GM12878 (cell line): ENCODE data around the gene POLR3K. TPM values are rescaled to one million over a fixed set of nuclear protein-coding genes. Genes with fewer than 3 reads are reported as not detected.
"Not testable (repeated sequence)": the region's sequence is repeated elsewhere in the genome, so short reads cannot be mapped to it uniquely, and the experiment has no call there.

Source experiments
- ATAC-seq: fragments of 200-7000 bp; cut with Tn5 transposase; 3 replicates; pipeline ENCODE4 v1.9.1; 2020; ENCODE audit warnings: mild to moderate bottlenecking, moderate library complexity
- BruUV-seq: library from RNA; stranded (reverse); fragments of 400-500 nt; replicated peaks from 2 replicates; lab custom pipeline; 2021; lab: Mats Ljungman, UMichigan
- CTCF ChIA-PET: fragments of 300-600 bp; sonication (Branson Sonifier 250); formaldehyde crosslinking; extraction: SDS; loops from one replicate; lab custom pipeline; 2021; ENCODE audit warnings: inconsistent platforms; lab: Yijun Ruan, JAX
- POLR2A ChIA-PET: fragments of 350-600 bp; formaldehyde crosslinking; extraction: SDS; loops from one replicate; lab custom pipeline; 2021; ENCODE audit warnings: inconsistent platforms; lab: Charles Lee
- RAD21 ChIA-PET: fragments of 300-600 bp; sonication (Branson Sonifier 250); formaldehyde crosslinking; loops from one replicate; lab custom pipeline; 2023; ENCODE audit warnings: antibody characterized with exemption; ENCODE audit not compliant: unreplicated experiment; lab: Charles Lee
- SMC1A ChIA-PET: fragments of 300-600 bp; sonication (Branson Sonifier 250); formaldehyde crosslinking; loops from one replicate; lab custom pipeline; 2023; ENCODE audit not compliant: unreplicated experiment, uncharacterized antibody; lab: Charles Lee
- DNase-seq: peaks from one replicate; pipeline ENCODE4 v3.0.0-alpha.2; 2011; ENCODE audit warnings: low read depth, low spot score
- FAIRE-seq: peaks from 3 replicates; lab custom pipeline; 2011; peaks lifted over from hg19 to GRCh38; lab: Jason Lieb, UNC
- H2AFZ ChIP-seq: 2 replicates; pipeline ENCODE4 v1.6.0; 2011; ENCODE audit warnings: low read depth, low read length, control low read depth; ENCODE audit not compliant: control insufficient read depth
- H3K27ac ChIP-seq: 2 replicates; pipeline ENCODE4 v1.5.1; 2011; ENCODE audit warnings: control low read depth; ENCODE audit not compliant: control insufficient read depth, insufficient read depth
- H3K27me3 ChIP-seq, 2 experiments: replicated peaks in 1 of 2; 2 replicates each; pipeline versions ENCODE4 v1.6.0 to v1.6.1; 2011; ENCODE audit warnings: low read length in 1 of 2; ENCODE audit not compliant: control insufficient read depth in 2 of 2, insufficient read depth in 2 of 2
- H3K36me3 ChIP-seq, 2 experiments: 2 replicates each; pipeline ENCODE4 v1.5.1; 2011; ENCODE audit warnings: low read length in 1 of 2; ENCODE audit not compliant: control insufficient read depth in 2 of 2, insufficient read depth in 2 of 2
- H3K4me1 ChIP-seq: 2 replicates; pipeline ENCODE4 v1.6.1; 2011; ENCODE audit warnings: mild to moderate bottlenecking, low read length, moderate library complexity, mixed read lengths; ENCODE audit not compliant: control insufficient read depth, insufficient read depth
- H3K4me2 ChIP-seq: 2 replicates; pipeline ENCODE4 v1.6.0; 2011; ENCODE audit warnings: control low read depth; ENCODE audit not compliant: control insufficient read depth, insufficient read depth
- H3K4me3 ChIP-seq: fragments of 200-600 bp; sonication (generic); 2 replicates; pipeline ENCODE4 v1.5.1; 2016
- H3K79me2 ChIP-seq: 2 replicates; pipeline ENCODE4 v1.6.0; 2011; ENCODE audit warnings: low read length; ENCODE audit not compliant: control insufficient read depth, insufficient read depth
- H3K9ac ChIP-seq: 2 replicates; pipeline ENCODE4 v1.8.0; 2011; ENCODE audit warnings: low read length, control low read depth, mixed read lengths; ENCODE audit not compliant: control insufficient read depth, insufficient read depth
- H3K9me3 ChIP-seq: replicated peaks from 3 replicates; pipeline ENCODE4 v1.5.1; 2011; ENCODE audit warnings: mild to moderate bottlenecking, low read length; ENCODE audit not compliant: control insufficient read depth, insufficient read depth
- H4K20me1 ChIP-seq: 2 replicates; pipeline ENCODE4 v1.6.0; 2011; ENCODE audit not compliant: control insufficient read depth, insufficient read depth
- IKZF2 ChIP-seq, 2 experiments: fragments of 450-650 bp; IDR thresholded peaks; 2 replicates each; pipeline ENCODE4 v1.6.1; 2017; ENCODE audit warnings: mild to moderate bottlenecking in 2 of 2, moderate library complexity in 2 of 2
- PBX3 ChIP-seq: IDR thresholded peaks from 2 replicates; pipeline ENCODE4 v1.6.1; 2011; ENCODE audit warnings: mild to moderate bottlenecking, low read depth, low read length, moderate library complexity; ENCODE audit not compliant: insufficient replicate concordance
- SPI1 ChIP-seq: IDR thresholded peaks from 2 replicates; pipeline ENCODE4 v1.6.1; 2011; ENCODE audit warnings: low read depth, mild to moderate bottlenecking, low read length, moderate library complexity, borderline replicate concordance; ENCODE audit not compliant: insufficient read depth
- TCF3 ChIP-seq: IDR thresholded peaks from 2 replicates; pipeline ENCODE4 v1.6.1; 2012; ENCODE audit warnings: low read depth, mild to moderate bottlenecking, low read length, borderline replicate concordance; ENCODE audit not compliant: insufficient read depth
- WGBS: methylation state at CpG from one replicate; pipeline ENCODE4 v1.1.6; 2016; ENCODE audit warnings: low lambda C conversion rate; ENCODE audit not compliant: insufficient replicate concordance, insufficient coverage; ENCODE audit errors: missing lambda C conversion rate; 5-methylcytosine and 5-hydroxymethylcytosine counted together
- in situ Hi-C: fragments of 300-500 bp; cut with MboI; formaldehyde crosslinking; loops from 9 replicates; pipeline ENCODE4 v1.14.3; 2018; ENCODE audit warnings: mixed read lengths
- intact Hi-C: fragments of 100-400 bp; cut with micrococcal nuclease; formaldehyde crosslinking; loops from one replicate; pipeline ENCODE4 v1.14.2; 2022; ENCODE audit not compliant: unreplicated experiment
- polyA plus RNA-seq, 11 experiments: library from polyadenylated mRNA; depleted of rRNA in 4 of 11; unstranded in 6 of 11; stranded (reverse) in 5 of 11; fragments of >200 nt; fragmentation: Nextera tagmentation in 4 of 11; fragmentation: Illumina TruSeq in 1 of 11; extraction: Ambion mirVana in 4 of 11; extraction: Trizol in 1 of 11; gene quantifications; 1 replicate in 1 of 11; 2 replicates in 10 of 11; pipeline versions ENCODE4 v1.2.1 to v1.2.3, GENCODE V29; 2011 to 2016; ENCODE audit warnings: inconsistent platforms in 2 of 11, missing spikeins in 2 of 11, low read depth in 1 of 11
- total RNA-seq, 4 experiments: library from RNA; depleted of rRNA in 3 of 4; stranded (reverse); fragments of >200 nt in 3 of 4; fragmentation: Illumina TruSeq in 1 of 4; extraction: Trizol in 1 of 4; gene quantifications; 2 replicates each; pipeline versions ENCODE4 v1.2.1 to v1.2.3, GENCODE V29; 2013 to 2021
- TF ChIP-seq, protein P1 (sequence below): IDR thresholded peaks from 2 replicates; pipeline ENCODE4 v1.6.1; 2012; ENCODE audit warnings: mild to moderate bottlenecking, low read depth, low read length

Gene POLR3K
- total and polyA plus RNA-seq, 10 of the 15 experiments (the other 5 are each of a cell fraction or from before 2014, with no cell fraction given) = 25.3 to 222 (median 64.0) TPM

DNA sequence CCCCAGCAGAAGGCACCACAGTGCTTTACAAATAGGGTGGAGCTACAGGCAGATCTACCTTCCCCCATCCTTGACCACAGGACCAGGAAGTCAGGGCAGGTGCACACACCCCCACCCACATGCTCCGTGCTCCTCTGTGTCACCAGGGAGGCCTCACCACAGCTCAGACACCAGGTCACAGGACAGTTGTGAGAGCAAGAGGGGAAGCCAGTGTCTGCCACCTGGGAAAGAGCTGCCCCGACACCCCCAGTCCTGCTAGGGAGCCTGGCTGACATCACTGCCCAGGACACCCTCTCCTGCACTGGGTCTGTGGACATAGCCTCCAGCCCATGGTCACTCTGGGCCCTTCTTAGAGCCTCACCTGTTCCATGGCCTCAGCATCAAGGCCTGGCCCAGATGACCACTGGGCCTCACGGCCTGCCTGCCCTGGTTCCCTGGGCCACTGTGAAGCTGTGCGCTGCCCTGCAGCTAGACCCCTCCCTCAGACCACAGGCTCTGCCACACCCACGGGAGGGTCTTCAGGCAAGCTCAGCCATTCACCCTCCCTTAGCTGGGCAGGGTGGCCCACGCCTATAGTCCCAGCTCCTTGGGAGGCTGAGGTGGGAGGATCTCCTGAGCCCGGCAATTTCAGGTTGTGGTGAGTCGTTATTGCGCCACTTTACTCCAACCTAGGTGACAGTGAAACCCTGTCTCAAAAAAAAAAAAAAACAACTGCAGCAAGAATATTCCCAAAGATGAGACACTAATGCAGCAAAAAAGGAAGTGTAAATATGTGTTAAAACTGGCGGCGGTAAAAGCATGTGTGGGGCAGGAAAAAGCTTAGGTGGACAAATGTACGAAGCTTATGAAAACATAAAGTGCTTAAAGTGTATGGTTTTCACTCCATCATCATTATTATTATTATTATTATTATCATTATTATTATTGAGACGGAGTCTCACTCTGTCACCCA is 14.2 kb downstream of the POLR3K start (continued):
- TF ChIP-seq PBX3 (no peak), IKZF2 (IDR thresholded peaks at IDR 0.05) (peak; percentile 71; a peak in 3 of 4 replicates), SPI1 (peak; percentile 34; the same call in 1 of the 2 replicates), TCF3 (peak; percentile 70; the same call in 1 of the 2 replicates)
- TF ChIP-seq, protein P1, sequence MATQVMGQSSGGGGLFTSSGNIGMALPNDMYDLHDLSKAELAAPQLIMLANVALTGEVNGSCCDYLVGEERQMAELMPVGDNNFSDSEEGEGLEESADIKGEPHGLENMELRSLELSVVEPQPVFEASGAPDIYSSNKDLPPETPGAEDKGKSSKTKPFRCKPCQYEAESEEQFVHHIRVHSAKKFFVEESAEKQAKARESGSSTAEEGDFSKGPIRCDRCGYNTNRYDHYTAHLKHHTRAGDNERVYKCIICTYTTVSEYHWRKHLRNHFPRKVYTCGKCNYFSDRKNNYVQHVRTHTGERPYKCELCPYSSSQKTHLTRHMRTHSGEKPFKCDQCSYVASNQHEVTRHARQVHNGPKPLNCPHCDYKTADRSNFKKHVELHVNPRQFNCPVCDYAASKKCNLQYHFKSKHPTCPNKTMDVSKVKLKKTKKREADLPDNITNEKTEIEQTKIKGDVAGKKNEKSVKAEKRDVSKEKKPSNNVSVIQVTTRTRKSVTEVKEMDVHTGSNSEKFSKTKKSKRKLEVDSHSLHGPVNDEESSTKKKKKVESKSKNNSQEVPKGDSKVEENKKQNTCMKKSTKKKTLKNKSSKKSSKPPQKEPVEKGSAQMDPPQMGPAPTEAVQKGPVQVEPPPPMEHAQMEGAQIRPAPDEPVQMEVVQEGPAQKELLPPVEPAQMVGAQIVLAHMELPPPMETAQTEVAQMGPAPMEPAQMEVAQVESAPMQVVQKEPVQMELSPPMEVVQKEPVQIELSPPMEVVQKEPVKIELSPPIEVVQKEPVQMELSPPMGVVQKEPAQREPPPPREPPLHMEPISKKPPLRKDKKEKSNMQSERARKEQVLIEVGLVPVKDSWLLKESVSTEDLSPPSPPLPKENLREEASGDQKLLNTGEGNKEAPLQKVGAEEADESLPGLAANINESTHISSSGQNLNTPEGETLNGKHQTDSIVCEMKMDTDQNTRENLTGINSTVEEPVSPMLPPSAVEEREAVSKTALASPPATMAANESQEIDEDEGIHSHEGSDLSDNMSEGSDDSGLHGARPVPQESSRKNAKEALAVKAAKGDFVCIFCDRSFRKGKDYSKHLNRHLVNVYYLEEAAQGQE = no peak

- Histone ChIP-seq H3K36me3 (peaks cover 3 to 13% of the 10 kb centered on the region in 2 experiments; a peak in 3 of 4 replicates), H3K27ac (peak overlapping the region; percentile 33; the same call in 1 of the 2 replicates), H3K4me1 (peaks cover 34% of the 10 kb centered on the region)
- H3K9me3 ChIP-seq, H3K9ac ChIP-seq, H3K79me2 ChIP-seq, H3K4me2 ChIP-seq, H3K4me3 ChIP-seq, DNase-seq, H3K27me3 ChIP-seq, FAIRE-seq, in situ Hi-C loops, BruUV-seq, ATAC-seq, H2AFZ ChIP-seq, intact Hi-C loops, H4K20me1 ChIP-seq: not testable (repeated sequence)
- ChIA-PET SMC1A (interaction anchor here (2.7 kb wide), 1 partner anchor 15 kb away, joined by 10 read pairs; the partner anchor contains the start of genes POLR3K and SNRNP25), CTCF (interaction anchor here (0.6 to 3.4 kb wide), 5 partner anchors 15 to 204 kb away, joined by 3 to 19 read pairs (median 14); partner anchors contain the start of genes POLR3K and SNRNP25), RAD21 (interaction anchor here (0.6 to 3.2 kb wide), 3 partner anchors 11 to 15 kb away, joined by 4 to 22 read pairs (median 5); partner anchors contain the start of genes POLR3K and SNRNP25), POLR2A (interaction anchor here (1.4 to 2.4 kb wide), 2 partner anchors 15 to 46 kb away, joined by 4 to 18 read pairs; partner anchors contain the start of genes POLR3K and SNRNP25)
- WGBS = 93% methylated on average over 11 of the region's 11 CpGs
Measured at GRCh38 chr16:38206-38605, 15.2 kb downstream of the POLR3K start.
